GM18508 (cell line): ENCODE measurements around the gene SCGB1D1.
"Not testable (repeated sequence)": the region's sequence is repeated elsewhere in the genome, so short reads cannot be mapped to it uniquely, and the experiment has no call there.

Experiments used
- ATAC-seq: cut with Tn5 transposase; IDR thresholded peaks from one replicate; pipeline ENCODE4 v1.9.1; 2021; ENCODE audit warnings: moderate number of reproducible peaks; ENCODE audit not compliant: insufficient read depth, unreplicated experiment

The SCGB1D1 gene

GRCh38 chr11:62157603-62158002 is 32.4 kb upstream of the SCGB1D1 start:
- ATAC-seq: no peak

- ATAC-seq: no peak
Measured at GRCh38 chr11:62166371-62166770, 23.6 kb upstream of the SCGB1D1 start.

GRCh38 chr11:62169448-62169847 is 20.6 kb upstream of the SCGB1D1 start:
- no peak for ATAC-seq

GRCh38 chr11:62169935-62170334 is 20.1 kb upstream of the SCGB1D1 start:
- no peak for ATAC-seq

- no peak for ATAC-seq
Measured at GRCh38 chr11:62171261-62171723, 18.7 kb upstream of the SCGB1D1 start.

- ATAC-seq: no peak
Measured at GRCh38 chr11:62172294-62172693, 17.7 kb upstream of the SCGB1D1 start.

GRCh38 chr11:62176766-62177165 is 13.2 kb upstream of the SCGB1D1 start:
- ATAC-seq: no peak

GRCh38 chr11:62179995-62180394 is 10.0 kb upstream of the SCGB1D1 start:
- ATAC-seq: no peak

GRCh38 chr11:62181097-62181496 is 8.9 kb upstream of the SCGB1D1 start:
- no peak for ATAC-seq

- no peak for ATAC-seq
Measured at GRCh38 chr11:62182147-62182891, 7.7 kb upstream of the SCGB1D1 start.

- no peak for ATAC-seq
Measured at GRCh38 chr11:62186195-62186594, 3.8 kb upstream of the SCGB1D1 start.

- no peak for ATAC-seq
Measured at GRCh38 chr11:62193952-62194351, 3.9 kb downstream of the SCGB1D1 start.

- not testable (repeated sequence) for ATAC-seq
Measured at GRCh38 chr11:62195010-62195409, 5.0 kb downstream of the SCGB1D1 start.

GRCh38 chr11:62195945-62196344 is 5.9 kb downstream of the SCGB1D1 start:
- ATAC-seq: no peak

- ATAC-seq: not testable (repeated sequence)
Measured at GRCh38 chr11:62197400-62197799, 7.4 kb downstream of the SCGB1D1 start.

- ATAC-seq: no peak
Measured at GRCh38 chr11:62201376-62201775, 11.4 kb downstream of the SCGB1D1 start.

GRCh38 chr11:62202910-62203309 is 12.9 kb downstream of the SCGB1D1 start:
- no peak for ATAC-seq

- no peak for ATAC-seq
Measured at GRCh38 chr11:62204430-62204829, 14.4 kb downstream of the SCGB1D1 start.

- ATAC-seq: no peak
Measured at GRCh38 chr11:62205441-62205840, 15.4 kb downstream of the SCGB1D1 start.

GRCh38 chr11:62206276-62207066 is 16.5 kb downstream of the SCGB1D1 start:
- ATAC-seq: not testable (repeated sequence)

- no peak for ATAC-seq
Measured at GRCh38 chr11:62208785-62209144, 18.7 kb downstream of the SCGB1D1 start.
